Stimulated activated naive CD4-positive, alpha-beta T cell treated with Interleukin-2 at 50 U/mL for 16 hours (primary cell): ENCODE results near the gene COL25A1.

ENCODE experiments used
- DNase-seq: peaks from one replicate; lab custom pipeline; 2025; lab: John Stamatoyannopoulos, UW

The COL25A1 gene

GRCh38 chr4:108762559-108763225, 539.8 kb downstream of the COL25A1 start, which contains the start of gene ETNPPL:
TSS of gene ETNPPL (minus strand) at chr4:108763053. CDS start at chr4:108762898, 155 bp downstream.
- DNase-seq, result peak; percentile 2
